Tibial nerve (tissue), 4 donors: ENCODE results near the gene PTPN3.

Experiments
- EP300 ChIP-seq, 2 donors: sonication (generic); formaldehyde crosslinking; IDR thresholded peaks; one replicate each; pipeline ENCODE4 v1.6.1; 2017; ENCODE audit warnings: antibody characterized with exemption in 2 of 2, mild to moderate bottlenecking in 1 of 2
- POLR2A ChIP-seq, 2 donors: fragments of 450-650 bp; IDR thresholded peaks; one replicate each; pipeline ENCODE4 v1.6.1; 2017; ENCODE audit warnings: antibody characterized with exemption in 2 of 2, mild to moderate bottlenecking in 2 of 2, moderate library complexity in 2 of 2
- TF ChIP-seq, protein P1 (sequence below), 5 experiments: fragments of 200-600 bp in 3 of 5; fragments of 450-650 bp in 2 of 5; sonication (generic) in 3 of 5; IDR thresholded peaks; one replicate each; pipeline ENCODE4 v1.5.1; 2016 to 2019; ENCODE audit warnings: antibody characterized with exemption in 5 of 5, mild to moderate bottlenecking in 3 of 5, moderate library complexity in 2 of 5

DNA sequence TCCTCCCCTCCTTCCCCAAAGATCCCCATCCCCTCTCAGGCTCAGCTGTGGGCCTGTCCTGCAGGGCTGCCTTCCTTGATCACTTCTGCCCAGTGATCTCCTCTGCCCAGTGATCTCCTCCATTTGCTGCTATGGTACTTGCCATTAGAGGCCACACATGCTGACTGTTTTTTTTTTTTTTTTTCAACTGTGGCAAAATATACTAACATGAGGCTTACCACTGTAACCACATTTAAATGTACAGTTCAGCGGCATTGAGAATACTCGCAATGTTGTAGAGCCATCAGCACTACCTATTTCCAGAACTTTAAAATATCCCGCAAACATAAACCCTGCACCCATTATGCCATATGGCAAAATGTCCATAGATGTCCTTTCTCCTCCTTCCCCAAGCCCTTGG, 115.5 kb downstream of the PTPN3 start:
- TF ChIP-seq EP300 (IDR thresholded peaks at IDR 0.05) = no peak
- TF ChIP-seq, protein P1, sequence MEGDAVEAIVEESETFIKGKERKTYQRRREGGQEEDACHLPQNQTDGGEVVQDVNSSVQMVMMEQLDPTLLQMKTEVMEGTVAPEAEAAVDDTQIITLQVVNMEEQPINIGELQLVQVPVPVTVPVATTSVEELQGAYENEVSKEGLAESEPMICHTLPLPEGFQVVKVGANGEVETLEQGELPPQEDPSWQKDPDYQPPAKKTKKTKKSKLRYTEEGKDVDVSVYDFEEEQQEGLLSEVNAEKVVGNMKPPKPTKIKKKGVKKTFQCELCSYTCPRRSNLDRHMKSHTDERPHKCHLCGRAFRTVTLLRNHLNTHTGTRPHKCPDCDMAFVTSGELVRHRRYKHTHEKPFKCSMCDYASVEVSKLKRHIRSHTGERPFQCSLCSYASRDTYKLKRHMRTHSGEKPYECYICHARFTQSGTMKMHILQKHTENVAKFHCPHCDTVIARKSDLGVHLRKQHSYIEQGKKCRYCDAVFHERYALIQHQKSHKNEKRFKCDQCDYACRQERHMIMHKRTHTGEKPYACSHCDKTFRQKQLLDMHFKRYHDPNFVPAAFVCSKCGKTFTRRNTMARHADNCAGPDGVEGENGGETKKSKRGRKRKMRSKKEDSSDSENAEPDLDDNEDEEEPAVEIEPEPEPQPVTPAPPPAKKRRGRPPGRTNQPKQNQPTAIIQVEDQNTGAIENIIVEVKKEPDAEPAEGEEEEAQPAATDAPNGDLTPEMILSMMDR (IDR thresholded peaks at IDR 0.05) = no peak
- TF ChIP-seq POLR2A (IDR thresholded peaks at IDR 0.05) = no peak
